Measurements from ENCODE around the gene CACUL1.

The CACUL1 gene

GRCh38 chr10:118778727-118779126, 24.0 kb upstream of the CACUL1 start:
- DNase-seq (ENCODE audit: low read depth), result no peak
- H3K4me3 ChIP-seq (ENCODE audit: low read length), result no peak overlapping the region
- TF ChIP-seq, protein P1, sequence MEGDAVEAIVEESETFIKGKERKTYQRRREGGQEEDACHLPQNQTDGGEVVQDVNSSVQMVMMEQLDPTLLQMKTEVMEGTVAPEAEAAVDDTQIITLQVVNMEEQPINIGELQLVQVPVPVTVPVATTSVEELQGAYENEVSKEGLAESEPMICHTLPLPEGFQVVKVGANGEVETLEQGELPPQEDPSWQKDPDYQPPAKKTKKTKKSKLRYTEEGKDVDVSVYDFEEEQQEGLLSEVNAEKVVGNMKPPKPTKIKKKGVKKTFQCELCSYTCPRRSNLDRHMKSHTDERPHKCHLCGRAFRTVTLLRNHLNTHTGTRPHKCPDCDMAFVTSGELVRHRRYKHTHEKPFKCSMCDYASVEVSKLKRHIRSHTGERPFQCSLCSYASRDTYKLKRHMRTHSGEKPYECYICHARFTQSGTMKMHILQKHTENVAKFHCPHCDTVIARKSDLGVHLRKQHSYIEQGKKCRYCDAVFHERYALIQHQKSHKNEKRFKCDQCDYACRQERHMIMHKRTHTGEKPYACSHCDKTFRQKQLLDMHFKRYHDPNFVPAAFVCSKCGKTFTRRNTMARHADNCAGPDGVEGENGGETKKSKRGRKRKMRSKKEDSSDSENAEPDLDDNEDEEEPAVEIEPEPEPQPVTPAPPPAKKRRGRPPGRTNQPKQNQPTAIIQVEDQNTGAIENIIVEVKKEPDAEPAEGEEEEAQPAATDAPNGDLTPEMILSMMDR (IDR thresholded peaks at IDR 0.05; ENCODE audit: insufficient read depth, low read depth, low read length, missing control alignments), result no peak

DNA sequence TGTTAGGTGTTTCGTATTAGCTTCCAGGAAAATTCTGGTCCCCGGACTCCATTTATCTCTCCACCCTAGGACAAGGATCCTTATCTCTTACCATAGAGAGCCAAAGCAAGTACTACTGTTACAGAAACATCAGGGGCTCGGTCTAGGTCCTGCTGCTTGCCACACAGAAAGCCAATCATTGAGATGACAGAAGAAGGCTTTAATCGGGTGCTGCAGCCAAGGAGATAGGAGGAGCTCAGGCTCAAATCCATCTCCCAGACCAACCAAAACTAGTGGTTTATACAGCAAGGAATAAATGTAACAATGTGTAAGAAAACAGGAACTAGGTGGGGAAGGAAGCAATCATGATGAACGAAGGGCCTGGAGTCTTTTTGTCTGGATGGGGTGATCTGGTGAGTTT, 22.2 kb upstream of the CACUL1 start:
- no peak for DNase-seq (ENCODE audit: low read depth)
- no peak overlapping the region for H3K4me3 ChIP-seq (ENCODE audit: low read length)
- TF ChIP-seq, protein P1 (IDR thresholded peaks at IDR 0.05; ENCODE audit: insufficient read depth, low read depth, low read length, missing control alignments), result no peak

DNA sequence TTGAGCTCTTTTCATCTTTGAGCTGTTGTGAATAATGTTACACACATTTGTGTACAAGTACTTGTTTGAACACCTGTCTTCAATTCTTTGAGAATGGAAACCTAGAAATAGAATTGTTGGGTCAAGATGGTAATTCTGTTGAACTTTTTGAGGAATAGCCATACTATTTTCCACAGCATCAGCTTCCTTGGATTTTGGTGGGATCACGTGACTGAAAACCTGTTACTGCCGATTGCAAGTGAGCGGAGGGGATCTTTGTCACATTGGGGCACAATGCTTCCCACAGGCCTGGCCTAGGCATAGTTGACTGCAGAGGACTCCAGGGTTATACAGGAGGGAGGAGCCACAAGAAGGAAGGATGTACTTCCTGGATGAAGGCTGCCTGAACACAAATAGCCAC, 21.3 kb upstream of the CACUL1 start:
- H3K4me3 ChIP-seq (ENCODE audit: low read length), result no peak overlapping the region
- TF ChIP-seq, protein P1 (IDR thresholded peaks at IDR 0.05; ENCODE audit: insufficient read depth, low read depth, low read length, missing control alignments), result no peak
- DNase-seq (ENCODE audit: low read depth), result no peak

DNA sequence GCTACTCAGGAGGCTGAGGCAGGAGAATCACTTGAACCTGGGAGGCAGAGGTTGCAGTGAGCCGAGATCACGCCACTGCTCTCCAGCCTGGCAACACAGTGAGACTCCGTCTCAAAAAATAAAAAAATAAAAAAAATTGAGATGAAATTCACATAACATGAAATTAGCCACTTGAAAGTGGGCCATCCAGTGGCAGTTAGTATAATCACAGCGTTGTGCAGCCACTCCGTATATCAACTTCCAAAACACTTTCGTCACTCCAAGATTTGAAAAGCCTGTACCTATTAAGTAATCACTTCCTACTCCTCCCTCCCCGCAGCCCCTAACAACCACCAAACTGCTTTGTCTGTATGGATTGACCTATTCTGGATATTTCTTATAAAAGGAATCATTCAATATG, 20.7 kb upstream of the CACUL1 start:
- TF ChIP-seq, protein P1 (IDR thresholded peaks at IDR 0.05; ENCODE audit: insufficient read depth, low read depth, low read length, missing control alignments), result no peak
- H3K4me3 ChIP-seq (ENCODE audit: low read length), result no peak overlapping the region
- peak; percentile 5 for DNase-seq (ENCODE audit: low read depth)

GRCh38 chr10:118773041-118773440, 18.3 kb upstream of the CACUL1 start:
- TF ChIP-seq, protein P1 (IDR thresholded peaks at IDR 0.05; ENCODE audit: insufficient read depth, low read depth, low read length, missing control alignments), result no peak
- no peak overlapping the region for H3K4me3 ChIP-seq (ENCODE audit: low read length)
- no peak for DNase-seq (ENCODE audit: low read depth)

GRCh38 chr10:118771976-118772375, 17.2 kb upstream of the CACUL1 start:
- TF ChIP-seq, protein P1 (IDR thresholded peaks at IDR 0.05; ENCODE audit: insufficient read depth, low read depth, low read length, missing control alignments), result no peak
- DNase-seq (ENCODE audit: low read depth), result no peak
- H3K4me3 ChIP-seq (ENCODE audit: low read length), result no peak overlapping the region

- H3K4me3 ChIP-seq (ENCODE audit: low read length), result no peak overlapping the region
- no peak for DNase-seq (ENCODE audit: low read depth)
- TF ChIP-seq, protein P1 (IDR thresholded peaks at IDR 0.05; ENCODE audit: insufficient read depth, low read depth, low read length, missing control alignments), result no peak
These were observed 15.3 kb upstream of the CACUL1 start for GRCh38 chr10:118769898-118770600.

All from epithelial cell of esophagus (primary cell).